Activated CD8-positive, alpha-beta memory T cell treated with anti-CD3 and anti-CD28 coated beads, Interleukin-2, amount 50 U/mL, for 24 hours (primary cell): ENCODE data around the gene ACSL6.

Experiments used
- DNase-seq: peaks from one replicate; pipeline ENCODE4 v3.0.0-alpha.2; 2020; ENCODE audit errors: extremely low read depth

ACSL6 gene

DNA sequence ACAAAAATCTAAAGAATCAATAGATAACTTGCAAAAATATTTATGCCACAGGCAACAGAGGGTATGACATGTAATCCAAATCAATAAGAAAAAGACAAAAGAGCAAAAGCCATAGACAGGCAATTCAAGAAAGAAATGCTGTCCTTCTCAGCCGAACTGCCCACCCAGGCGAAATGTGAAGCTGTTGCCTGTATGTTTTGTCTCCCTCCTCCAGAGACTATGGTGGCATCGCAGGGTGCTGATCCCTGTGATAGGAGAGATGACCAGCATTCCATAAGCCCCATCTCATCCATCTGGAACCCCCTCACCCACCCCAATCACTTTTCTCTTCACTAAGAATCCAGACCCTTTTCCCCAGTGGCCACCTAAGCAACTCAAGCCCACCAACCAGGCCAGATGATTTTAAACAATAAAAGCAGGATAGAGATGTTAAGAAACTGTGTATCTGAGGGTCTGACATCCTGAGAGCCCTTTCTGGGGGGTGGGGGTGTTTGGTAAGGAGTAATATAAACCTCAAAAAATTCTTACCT is 5.3 kb upstream of the ACSL6 start:
- DNase-seq, result no peak

DNA sequence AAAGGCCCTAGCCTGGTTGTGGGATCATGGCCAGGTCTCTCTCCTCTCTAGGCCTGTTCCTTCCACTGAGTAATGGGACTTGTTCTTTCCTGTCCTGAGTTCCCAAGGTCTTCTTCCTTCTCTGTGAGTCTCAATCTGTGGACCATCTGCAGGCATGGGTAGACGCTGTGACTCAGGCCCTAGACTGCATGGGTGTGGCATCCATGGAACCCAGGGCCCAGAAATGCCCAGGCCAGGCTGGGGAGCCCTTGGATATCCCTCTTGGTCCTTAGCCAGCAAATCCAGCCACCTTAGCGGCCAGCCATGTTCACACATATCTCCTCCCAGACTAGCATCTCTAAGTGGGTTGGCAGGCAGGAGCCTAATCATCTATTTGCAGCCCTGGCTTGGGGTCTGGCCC is 2.3 kb upstream of the ACSL6 start:
- no peak for DNase-seq

DNA sequence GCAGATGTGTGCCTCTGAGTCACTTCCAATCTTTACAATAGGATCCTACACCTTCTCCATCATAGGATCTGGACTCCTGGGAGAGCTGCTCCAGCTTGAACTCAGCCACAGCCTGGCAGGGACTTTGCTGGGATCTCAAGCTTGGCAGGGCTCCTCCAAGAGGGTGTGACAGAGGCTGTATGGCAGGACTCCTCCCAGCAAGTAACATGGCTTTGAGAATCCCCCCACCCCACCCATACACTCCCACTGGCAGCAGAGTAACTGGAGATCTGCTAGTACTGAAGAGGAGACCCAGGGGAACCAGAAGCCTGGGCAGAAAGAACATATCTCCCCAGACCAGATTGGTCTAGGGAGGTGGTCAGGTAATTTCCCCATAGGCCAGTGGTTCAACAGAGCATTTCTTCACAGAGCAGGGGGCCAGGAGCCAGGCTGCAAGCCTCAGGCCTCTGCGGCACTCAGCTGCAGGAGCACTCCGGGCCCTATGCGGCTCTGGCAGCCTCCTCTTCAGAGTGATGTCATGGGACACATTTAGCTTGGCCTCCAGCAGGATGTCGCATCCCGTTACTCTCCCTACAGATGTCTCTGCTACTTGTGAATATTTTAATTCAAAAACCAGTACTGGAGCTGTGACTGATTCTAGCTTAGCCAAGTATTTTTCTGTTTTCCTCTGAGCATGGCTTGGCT is 1.7 kb upstream of the ACSL6 start:
- DNase-seq, result no peak

DNA sequence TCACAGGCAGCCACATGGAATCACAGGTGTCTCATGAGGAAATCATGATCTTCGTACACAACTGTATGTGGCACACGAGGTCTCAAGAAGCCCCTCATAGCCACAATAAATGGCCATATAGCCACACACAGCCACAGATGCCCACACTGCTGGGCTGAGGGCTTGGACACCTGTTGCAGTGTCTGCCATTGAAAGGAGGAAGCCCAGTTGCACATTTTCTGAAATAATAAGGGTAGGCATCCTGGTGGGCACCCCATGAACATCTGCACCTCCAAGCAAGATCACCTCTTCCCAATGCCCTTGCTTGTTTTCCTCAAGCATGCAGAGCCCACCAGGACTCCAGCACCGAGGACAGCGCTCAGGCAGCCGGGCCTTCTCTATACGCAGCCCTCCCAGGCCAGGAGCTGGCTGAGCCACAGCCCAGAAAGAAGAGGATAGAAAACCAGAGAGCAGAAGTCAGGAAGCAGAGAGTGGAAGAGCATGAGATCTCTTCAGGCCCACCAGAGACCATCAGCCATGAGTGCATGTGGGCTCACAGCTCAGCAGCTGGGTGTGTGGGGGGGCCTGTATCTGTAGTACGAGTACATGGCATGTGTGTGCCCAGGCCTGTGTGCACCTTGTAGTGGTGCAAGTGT is 1.0 kb upstream of the ACSL6 start:
- no peak for DNase-seq

DNA sequence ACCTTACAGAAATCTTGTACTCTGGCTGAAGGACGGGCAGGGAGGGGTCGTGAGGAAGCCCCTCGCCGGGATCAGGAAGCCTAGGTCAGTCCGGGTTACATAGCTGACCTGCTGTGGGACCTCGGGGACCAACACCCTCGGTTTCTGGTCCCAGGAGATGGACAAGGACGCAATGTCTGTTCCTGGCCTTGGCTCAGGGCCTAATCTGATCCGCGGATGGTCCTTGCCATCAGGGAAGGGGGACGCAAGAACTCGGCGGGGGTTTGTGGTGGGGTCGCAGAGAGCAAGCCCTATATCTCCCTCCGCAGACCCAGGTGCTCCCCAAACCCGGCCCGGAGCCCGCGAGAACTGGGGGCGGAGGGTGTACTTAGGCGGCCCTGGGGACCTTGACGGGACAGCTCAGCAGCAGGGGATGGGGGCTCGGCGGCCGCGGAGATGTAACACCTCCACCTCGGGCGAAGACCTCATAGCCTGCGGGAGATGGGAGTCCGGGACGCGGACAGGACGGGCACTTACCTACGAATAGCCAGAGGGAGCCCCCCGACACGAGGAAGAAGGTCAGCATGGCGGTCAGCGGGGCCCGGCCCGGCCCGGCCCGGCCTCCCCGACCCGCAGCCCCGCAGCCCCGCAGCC is 353 bp downstream of the ACSL6 start:
- no peak for DNase-seq

DNA sequence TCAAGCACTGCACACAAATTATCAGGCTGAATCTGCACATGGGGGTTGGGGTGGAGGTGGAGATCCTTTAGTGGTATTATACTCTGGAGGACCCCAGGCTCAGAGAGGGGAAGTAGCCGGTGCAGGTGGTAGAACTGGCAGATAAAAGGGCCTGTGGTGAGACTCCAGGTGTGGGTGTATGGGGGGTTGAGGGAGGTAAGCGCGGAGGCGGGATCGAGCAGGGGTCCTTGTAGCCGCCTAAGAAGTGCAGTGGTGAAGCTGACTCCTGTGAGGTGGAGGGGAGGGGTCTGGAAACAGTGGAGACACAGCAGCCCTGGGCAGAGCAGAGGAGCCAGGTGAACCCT is 841 bp downstream of the ACSL6 start:
- DNase-seq, result no peak

DNA sequence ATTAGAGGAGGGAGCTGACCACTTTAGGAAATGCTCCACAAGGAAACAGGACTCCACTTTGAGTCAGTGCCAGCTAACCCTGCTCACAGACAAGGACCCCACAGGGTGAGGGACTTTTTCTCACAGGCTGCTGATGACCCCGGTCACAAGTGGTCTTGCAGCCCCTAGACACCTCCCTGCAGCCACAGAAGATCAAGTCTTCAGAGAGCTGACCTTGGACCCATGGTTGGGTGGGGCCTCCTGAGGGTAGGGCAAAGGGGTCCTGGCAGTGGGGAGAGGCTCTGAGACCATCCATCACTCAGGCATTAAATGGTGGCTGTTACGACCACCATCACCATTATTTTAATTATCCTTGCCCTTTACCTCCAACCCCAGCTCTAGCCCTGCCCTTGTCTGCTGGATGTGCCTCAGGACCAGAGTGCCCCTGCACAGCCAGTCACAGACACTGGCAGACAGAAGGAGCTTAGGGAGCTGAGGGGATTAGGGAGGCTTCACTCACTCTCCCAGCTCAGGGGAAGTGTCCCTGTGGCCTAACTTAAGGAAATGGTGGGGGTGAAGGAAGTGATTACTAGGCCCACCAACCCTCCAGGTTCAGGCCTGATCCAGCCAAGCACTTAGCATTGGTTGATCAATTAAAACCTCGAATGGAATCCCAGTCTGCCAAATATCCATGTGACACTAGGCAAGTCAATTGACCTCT is 1.6 kb downstream of the ACSL6 start:
- no peak for DNase-seq

DNA sequence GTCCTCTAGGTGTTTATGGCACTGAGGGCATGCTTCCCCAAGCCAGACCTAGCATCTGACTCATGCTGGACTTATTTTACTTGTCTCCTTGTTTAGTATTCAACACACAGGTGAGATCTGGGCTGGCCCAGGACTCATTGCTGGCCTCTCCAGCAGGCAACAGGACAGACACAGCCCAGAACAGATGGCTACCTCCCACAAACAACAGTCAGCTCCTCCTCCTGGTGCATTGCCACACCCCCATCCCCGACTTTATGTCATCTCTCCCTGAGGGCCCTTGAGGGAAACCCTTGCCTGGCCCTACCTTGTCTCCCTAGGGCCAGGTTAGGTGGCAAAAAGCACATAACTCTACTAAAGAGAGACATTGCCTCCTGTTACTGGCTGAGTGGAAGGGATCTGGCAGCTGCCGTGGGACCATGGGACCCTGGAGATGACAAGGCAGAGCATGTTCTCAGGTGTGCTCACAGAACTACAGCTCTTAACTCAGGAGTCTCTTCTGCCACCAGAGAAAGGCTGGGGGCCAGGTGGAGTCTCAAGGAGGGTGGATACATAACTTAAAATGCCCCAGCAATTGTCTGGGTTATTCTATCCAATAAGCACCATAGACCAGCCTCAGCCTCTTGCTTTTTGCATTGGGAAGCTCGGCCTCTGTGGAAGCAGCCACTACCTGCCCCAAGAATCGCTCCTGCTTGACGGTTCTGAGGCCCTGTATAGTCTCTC is 2.3 kb downstream of the ACSL6 start:
- DNase-seq, result no peak

DNA sequence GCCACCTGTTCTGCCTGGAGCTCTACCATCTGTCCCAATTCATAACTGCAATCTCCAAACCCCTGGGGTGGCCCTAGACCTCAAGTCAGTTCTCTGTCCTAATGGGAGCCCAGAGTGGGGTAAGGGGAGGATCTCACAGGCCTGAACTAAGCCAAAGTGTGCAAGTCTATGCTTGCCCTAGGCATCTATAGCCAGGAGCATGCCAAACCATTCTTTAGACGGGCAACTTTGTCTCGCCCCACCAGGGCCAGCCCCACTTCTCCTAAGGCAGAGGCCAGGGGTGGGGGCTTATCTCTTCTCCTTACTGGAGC is 3.3 kb downstream of the ACSL6 start:
- DNase-seq, result no peak

DNA sequence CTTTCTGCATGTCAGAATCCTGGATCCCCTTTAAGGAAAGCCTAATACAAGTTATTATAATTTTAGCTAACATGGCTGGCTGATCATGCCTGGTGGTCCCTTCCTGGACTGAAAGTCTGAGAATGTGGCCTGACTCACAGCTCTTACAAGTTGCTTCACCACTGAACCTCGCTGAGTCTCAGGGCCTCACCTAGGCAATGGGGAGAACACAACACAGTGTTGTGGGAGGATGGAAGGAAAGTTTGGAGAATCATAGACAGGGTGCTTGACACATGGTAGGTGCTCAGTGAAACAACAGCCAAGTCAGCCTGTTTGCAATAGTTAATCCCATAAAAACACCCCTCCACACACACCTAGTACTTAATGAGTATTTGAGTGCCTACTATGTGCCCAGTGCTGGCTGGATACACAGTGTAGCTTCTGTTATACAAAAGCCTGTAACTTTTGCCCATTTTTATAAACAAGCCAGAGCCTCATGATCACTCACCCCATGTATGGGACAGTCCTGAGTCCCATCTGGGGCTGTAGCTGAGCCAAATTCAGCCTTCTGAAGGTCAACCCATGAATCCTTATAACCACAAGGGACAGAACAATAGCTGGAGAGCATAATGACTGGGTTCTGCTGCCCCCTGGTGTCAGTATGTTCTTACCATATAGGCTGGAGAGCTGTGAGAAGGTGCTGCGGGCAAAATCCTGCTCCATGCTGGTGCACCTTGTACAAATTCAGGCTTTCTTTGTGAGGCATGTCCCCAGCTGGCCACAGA is 3.9 kb downstream of the ACSL6 start:
- DNase-seq, result peak; percentile 44

DNA sequence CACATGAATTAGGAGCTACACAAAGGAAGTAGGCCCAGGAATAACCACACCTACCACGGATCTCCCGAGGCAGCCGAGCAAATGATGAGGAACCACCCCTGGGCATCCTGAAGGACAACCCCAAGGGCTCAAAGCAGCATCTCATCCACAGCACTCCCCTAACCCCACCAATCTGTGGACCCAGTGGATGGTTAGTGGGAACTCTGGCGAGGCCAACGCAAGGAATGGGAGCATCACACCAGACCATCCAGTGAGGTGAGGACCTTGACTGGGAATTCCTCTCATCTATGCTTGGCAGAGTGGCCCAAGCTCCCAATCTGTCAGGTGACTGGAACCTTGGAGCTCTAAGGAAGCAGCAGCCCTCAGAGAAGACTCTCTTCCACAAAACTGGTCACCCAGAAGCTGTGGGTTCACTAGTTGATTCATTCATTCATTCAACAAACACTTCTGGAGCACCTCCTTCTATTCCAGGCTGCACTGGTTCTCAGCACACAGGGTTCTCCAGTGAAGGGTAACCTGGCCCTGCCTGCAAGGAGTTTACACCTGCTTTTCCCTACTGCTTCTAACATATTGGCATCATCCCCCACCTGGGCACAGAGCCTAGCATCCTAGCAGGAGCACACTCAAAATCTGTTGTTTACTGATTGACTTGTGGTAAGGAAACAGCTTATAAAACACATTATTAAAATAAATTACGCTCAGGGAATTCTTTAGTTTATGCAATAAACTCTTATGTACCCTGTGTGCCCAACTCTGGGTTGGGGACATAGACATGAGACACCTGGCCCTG is 4.9 kb downstream of the ACSL6 start:
- no peak for DNase-seq

DNA sequence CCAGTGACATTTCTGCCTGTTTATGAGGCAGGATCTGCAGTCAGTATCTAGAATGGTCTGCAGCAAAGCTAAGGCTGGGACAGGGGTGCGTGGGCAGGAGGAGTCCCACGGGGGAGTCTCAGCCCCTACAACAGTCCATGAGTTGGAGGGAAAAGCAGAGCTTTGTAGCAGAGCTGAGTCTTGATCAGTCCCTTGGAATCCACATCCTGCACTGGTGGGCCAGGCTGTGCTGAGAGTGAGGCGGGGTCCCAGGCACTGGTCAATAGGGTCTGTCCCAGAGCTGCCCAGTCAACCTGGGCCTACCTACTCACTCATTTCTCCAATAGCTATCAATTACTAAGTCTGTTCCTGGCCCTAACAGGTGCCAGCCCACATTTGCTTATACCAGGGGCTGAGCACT is 5.9 kb downstream of the ACSL6 start:
- DNase-seq, result no peak

DNA sequence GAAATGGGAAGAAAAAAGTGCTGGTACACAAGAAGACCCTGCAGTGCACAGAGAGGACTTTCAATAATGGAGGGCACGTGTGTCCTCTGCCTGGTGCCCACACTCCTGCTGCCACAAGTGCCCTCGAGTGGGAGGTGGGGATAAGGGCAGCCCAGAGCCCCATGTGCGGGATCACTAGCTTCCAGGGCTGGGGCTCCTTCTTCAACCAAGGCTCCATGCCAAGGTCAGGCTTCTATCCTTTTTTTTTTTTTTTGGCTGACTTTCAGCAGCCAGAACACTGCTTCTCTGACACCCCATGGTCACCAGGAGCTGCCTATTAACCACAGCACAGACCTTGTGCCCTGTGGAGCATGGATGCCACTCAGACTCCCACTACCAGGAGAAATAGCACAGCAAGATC is 7.5 kb downstream of the ACSL6 start:
- no peak for DNase-seq

DNA sequence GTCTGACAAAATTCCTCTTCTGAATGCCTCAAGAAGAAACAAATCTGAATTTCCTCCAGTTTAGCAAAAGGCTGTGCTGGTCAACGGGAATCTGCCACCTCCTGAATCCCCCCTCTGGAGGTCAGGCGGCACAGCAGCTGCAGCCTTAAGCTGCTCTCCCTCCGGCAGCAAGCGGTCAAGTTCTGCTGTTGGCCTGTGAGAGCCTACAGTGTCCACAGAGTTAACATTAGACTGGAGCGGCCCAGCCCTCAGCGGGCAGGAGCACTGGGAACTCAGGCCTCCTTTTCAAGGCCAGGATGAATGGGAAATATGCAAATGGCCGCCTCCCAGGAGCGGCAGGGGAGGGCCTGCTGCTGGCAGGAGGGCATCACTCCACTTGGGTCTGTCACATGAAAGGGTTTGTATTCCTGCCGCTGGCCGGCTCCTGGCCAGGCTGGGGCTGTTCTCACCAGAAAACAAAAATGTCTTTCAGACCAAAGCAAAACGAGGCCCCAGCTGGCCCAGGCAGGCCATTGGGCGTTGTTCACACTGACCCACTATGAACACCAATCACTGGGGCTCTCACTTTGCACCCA is 8.2 kb downstream of the ACSL6 start:
- DNase-seq, result no peak

DNA sequence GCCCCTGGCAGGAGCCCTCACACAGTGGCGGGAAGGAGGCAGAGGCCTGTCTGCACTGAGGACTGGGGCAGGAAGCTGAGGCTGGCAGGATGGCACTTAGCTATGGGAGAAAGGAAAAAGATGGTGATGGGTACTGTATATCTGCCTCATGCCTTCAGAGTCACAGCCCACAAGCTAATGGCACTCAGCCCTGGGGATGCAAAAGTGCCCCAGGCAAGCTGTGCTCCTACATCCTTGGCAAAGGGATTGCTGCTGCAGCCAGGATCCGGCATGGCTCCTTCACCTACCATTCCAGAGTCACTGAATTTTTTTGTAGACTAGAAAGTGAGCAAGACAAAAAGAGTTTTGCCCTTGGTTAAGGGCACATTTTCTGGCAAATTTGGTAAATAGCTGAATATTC is 8.7 kb downstream of the ACSL6 start:
- no peak for DNase-seq

DNA sequence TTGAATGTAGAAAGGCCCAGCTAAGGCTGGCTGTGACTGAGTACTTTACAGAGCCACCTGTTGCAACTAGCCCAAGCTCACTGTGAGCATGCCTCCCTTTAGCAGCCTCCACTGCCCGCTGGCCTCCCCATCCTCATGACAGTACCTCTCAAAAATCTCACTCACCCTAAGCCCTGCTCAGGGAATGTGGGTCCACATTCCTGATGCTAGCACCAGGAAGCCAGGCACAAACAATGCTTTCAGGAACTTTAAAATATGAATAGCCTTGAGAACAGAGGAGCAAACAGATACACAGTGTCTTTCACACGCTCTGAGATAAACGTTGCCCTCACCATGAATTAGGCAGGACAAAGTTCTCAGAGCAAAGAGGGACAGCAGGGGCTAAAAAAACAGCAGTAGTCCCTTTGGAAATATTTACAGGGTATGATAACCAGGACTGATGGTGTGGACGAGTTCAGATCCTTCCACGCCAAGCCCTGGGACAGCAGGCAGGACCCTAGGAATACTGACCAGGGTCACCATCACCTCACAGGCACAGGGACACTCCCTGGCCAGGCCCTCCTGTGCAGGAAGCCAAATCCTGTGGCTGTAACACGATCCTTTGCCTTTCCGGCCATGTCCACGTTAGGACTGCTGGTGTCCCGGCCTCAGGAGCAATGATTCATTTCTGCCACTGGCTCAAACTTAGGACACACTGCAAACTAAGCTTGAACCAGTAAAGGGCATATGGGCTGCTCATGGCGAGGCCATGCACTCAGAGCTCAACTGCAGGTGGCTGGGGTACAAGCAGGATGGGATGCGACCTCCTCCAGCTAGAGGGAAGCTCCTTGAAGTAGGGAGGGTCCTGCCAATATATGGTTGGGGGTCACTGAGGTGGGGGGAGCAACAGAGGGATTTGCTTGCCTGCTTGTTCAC is 9.6 kb downstream of the ACSL6 start:
- DNase-seq, result no peak

DNA sequence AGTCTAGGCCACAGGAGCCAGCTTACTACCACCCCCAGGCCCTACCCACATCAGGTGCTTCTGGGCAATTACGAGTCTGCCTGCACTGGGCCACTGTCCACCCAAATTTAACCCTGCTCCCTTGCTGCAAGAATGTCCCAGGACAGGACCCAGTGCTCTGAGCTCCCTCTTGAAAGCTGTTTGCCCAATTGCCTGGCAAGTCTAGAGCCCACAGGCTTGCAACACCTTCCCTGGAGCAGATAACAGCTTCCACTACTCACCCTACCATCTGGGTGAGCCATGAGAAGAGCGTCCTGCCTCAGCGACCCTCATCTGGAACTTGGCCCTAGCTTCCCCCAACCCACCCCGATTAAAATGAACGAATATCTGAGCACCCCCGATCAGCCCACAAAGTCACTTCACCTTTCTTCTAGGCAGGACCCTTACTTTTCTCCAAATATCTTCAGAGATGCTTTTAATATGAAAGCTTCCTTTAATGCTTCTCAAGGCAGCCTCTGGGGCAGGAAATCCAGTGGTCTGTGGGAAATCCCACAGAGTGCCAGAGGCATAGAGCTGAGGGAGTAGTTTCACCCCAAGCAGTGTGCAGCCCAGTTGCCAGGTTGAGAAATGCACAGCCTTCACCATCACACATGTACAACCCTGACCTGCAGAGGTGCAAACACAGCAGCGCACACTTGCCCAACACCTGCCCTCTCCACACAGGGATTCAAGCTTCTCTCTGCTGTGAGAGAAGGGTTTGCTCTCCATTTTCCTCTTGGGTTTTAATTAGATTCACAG is 10.6 kb downstream of the ACSL6 start:
- DNase-seq, result no peak

DNA sequence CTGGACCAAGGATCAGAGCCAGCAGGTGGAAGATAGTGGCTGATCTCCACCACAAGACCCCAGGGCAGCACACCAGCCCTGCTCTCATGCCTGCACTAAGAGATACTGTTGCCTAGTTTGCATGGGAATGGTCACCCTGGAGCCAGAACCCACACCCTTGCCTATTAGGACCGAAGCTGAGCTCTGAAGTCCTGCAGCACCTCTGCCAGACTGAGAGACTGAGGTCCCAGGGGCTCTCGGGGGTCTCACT is 11.3 kb downstream of the ACSL6 start:
- DNase-seq, result no peak
